ENCODE measurements around the gene PHETA1. TPM values are rescaled to one million over a fixed set of nuclear protein-coding genes. Genes with fewer than 3 reads are reported as not detected.

Gene PHETA1
- total and polyA plus RNA-seq, 11 donors, result 12.8 to 48.7 (median 24.5) TPM

GRCh38 chr12:111412007-111412829 lies 43.3 kb upstream of the PHETA1 start:
- TF ChIP-seq POLR2A (IDR thresholded peaks at IDR 0.05), result no peak
- no peak for TF ChIP-seq CTCF (IDR thresholded peaks at IDR 0.05)
- intact Hi-C loops (cut with DNase I), result loop anchor here in 1 of 10 donors (2.0 kb wide), 1 partner anchor 15 kb away; no protein-coding TSS in a partner anchor
- 30 to 38% (median 33%) methylated on average over 11 to 15 of the region's 15 CpGs for WGBS, 4 donors
- no peaks in the 10 kb centered on the region for H3K9me3 ChIP-seq
- H3K36me3 ChIP-seq, result peaks cover 0 to 25% (median 7%) of the 10 kb centered on the region in 9 donors
- DNase-seq, result peak in 3 of 5 donors; percentile 61 to 73 (median 73)
- H3K27me3 ChIP-seq, result no peaks in the 10 kb centered on the region
- H3K4me3 ChIP-seq, result peak overlapping the region in 2 of 12 donors; percentile 9 to 15
- H3K27ac ChIP-seq, result peak overlapping the region; percentile 79 to 99 (median 97)
- ATAC-seq, result peak; percentile 10 to 26 (median 16)
- H3K4me1 ChIP-seq, result peaks cover 46 to 90% (median 82%) of the 10 kb centered on the region in 12 donors

- Histone ChIP-seq H3K4me3 (no peak overlapping the region), H3K27me3 (no peaks in the 10 kb centered on the region), H3K9me3 (no peaks in the 10 kb centered on the region), H3K27ac (peak overlapping the region; percentile 85 to 99 (median 97)), H3K4me1 (peaks cover 50 to 91% (median 84%) of the 10 kb centered on the region in 12 donors), H3K36me3 (peaks cover 0 to 20% (median 3%) of the 10 kb centered on the region in 9 donors)
- TF ChIP-seq POLR2A (IDR thresholded peaks at IDR 0.05) (no peak), CTCF (IDR thresholded peaks at IDR 0.05) (no peak)
- 62 to 75% (median 69%) methylated on average over 6 to 8 of the region's 8 CpGs for WGBS, 4 donors
- no peak for ATAC-seq
- peak in 1 of 5 donors; percentile 44 for DNase-seq
- intact Hi-C loops (cut with DNase I), result loop anchor here in 1 of 10 donors (2.0 kb wide), 1 partner anchor 14 kb away; no protein-coding TSS in a partner anchor
Measured at GRCh38 chr12:111411185-111411764, 42.4 kb upstream of the PHETA1 start.

- WGBS, 4 donors, result 0 to 41% (median 19%) methylated on average over 2 to 12 of the region's 12 CpGs
- Histone ChIP-seq H3K4me1 (peaks cover 50 to 93% (median 83%) of the 10 kb centered on the region in 12 donors), H3K36me3 (peaks cover 0 to 13% (median 0%) of the 10 kb centered on the region in 9 donors), H3K27ac (peak overlapping the region; percentile 85 to 99 (median 97)), H3K9me3 (no peaks in the 10 kb centered on the region), H3K27me3 (no peaks in the 10 kb centered on the region), H3K4me3 (peak overlapping the region in 9 of 12 donors; percentile 19 to 98 (median 85))
- peak in 2 of 4 donors; percentile 1 to 11 for ATAC-seq
- intact Hi-C loops (cut with DNase I), result loop anchor here in 2 of 10 donors (1.0 to 2.0 kb wide), 2 partner anchors 14 to 18 kb away; no protein-coding TSS in a partner anchor
- TF ChIP-seq POLR2A (IDR thresholded peaks at IDR 0.05) (no peak), CTCF (IDR thresholded peaks at IDR 0.05) (no peak)
- peak in 3 of 5 donors; percentile 36 to 73 (median 63) for DNase-seq
Measured at GRCh38 chr12:111410431-111411184, 41.7 kb upstream of the PHETA1 start.
